Sigmoid colon (tissue), 7 donors: Measurements from ENCODE around the gene LHFPL2. TPM values are rescaled to one million over a fixed set of nuclear protein-coding genes. Genes with fewer than 3 reads are reported as not detected.

Source experiments
- DNase-seq: peaks from one replicate; pipeline ENCODE4 v3.0.0-alpha.2; 2019
- H3K27ac ChIP-seq, 4 donors: fragments of 200-600 bp; sonication (generic); one replicate each; pipeline ENCODE4 v1.5.1; 2016 to 2019; ENCODE audit warnings: mild to moderate bottlenecking in 1 of 4
- H3K27me3 ChIP-seq, 3 donors: fragments of 200-600 bp; sonication (generic); one replicate each; pipeline ENCODE4 v1.5.1; 2019; ENCODE audit warnings: mild to moderate bottlenecking in 1 of 3
- H3K36me3 ChIP-seq, 4 donors: fragments of 200-600 bp; sonication (generic); one replicate each; pipeline ENCODE4 v1.5.1; 2016 to 2019
- H3K4me1 ChIP-seq, 4 donors: fragments of 200-600 bp; sonication (generic); one replicate each; pipeline ENCODE4 v1.5.1; 2017 to 2019
- H3K4me3 ChIP-seq, 4 donors: fragments of 200-600 bp; sonication (generic); one replicate each; pipeline ENCODE4 v1.5.1; 2017 to 2019; ENCODE audit warnings: mild to moderate bottlenecking in 2 of 4, moderate library complexity in 1 of 4
- H3K9me3 ChIP-seq, 4 donors: fragments of 200-600 bp in 3 of 4; sonication (generic) in 3 of 4; one replicate each; pipeline versions ENCODE4 v1.5.1 to v1.6.1; 2013 to 2019
- CTCF ChIP-seq, 4 experiments: fragments of 450-650 bp in 3 of 4; fragments of 200-600 bp in 1 of 4; IDR thresholded peaks; one replicate each; pipeline ENCODE4 v1.5.1; 2016 to 2019; ENCODE audit warnings: antibody characterized with exemption in 4 of 4, mild to moderate bottlenecking in 3 of 4, moderate library complexity in 2 of 4
- EP300 ChIP-seq, 4 donors: sonication (generic); formaldehyde crosslinking; IDR thresholded peaks; one replicate each; pipeline ENCODE4 v1.6.1; 2017; ENCODE audit warnings: antibody characterized with exemption in 4 of 4
- POLR2A ChIP-seq, 2 donors: fragments of 450-650 bp; IDR thresholded peaks; one replicate each; pipeline ENCODE4 v1.6.1; 2016; ENCODE audit warnings: antibody characterized with exemption in 2 of 2, mild to moderate bottlenecking in 2 of 2, moderate library complexity in 2 of 2
- POLR2AphosphoS5 ChIP-seq, 4 donors: sonication (generic); formaldehyde crosslinking; IDR thresholded peaks; one replicate each; pipeline ENCODE4 v1.6.1; 2017; ENCODE audit warnings: antibody characterized with exemption in 4 of 4
- WGBS, 2 donors: extraction: QIAGEN DNeasy Blood & Tissue Kit; methylation state at CpG; one replicate each; pipeline ENCODE4 v1.1.7; 2013; 5-methylcytosine and 5-hydroxymethylcytosine counted together
- intact Hi-C: fragments of 100-400 bp; cut with DNase I; formaldehyde crosslinking; loops from one replicate; pipeline ENCODE4 v1.15.1; 2023
- polyA plus RNA-seq, 3 donors: library from polyadenylated mRNA; stranded (reverse); fragments of 200-250 nt; gene quantifications; one replicate each; pipeline ENCODE4 v1.2.3, GENCODE V29; 2013
- total RNA-seq, 4 donors: library from RNA; depleted of rRNA; stranded (reverse); fragments of >200 nt; gene quantifications; one replicate each; pipeline ENCODE4 v1.1.0, GENCODE V29; 2016
- donor health status: healthy with polysubstance abuse.
- donor health status: Bipolar disorder and iron deficiency.
- donor health status: healthy.

The LHFPL2 gene
- total and polyA plus RNA-seq, 7 donors = 10.8 to 34.9 (median 21.4) TPM

DNA sequence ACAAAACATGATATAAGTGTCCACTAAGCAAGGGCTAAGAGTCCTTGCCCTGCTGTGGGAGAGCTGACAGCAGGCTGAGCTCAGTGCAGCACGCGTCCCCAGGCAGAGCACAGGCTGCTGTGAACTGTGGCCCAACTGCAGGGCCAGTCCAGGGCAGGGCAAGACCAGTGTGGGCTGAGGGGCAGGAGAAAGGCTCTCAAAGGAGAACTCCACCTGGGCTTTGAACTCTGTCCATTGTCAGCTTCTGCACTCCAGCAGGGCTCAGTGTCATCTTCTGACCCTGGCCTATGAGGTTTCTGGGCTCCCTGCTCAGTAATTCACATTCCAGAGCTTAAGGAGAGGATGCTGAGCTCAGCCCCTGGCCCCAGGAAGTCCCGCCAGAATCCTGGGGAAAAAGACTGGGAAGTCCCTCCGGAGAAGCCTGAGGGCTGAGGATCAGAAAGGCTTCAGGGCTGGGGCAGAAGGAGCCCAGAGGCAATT lies 37.4 kb downstream of the LHFPL2 start:
- TF ChIP-seq EP300 (IDR thresholded peaks at IDR 0.05) (no peak), CTCF (IDR thresholded peaks at IDR 0.05) (no peak), POLR2A (IDR thresholded peaks at IDR 0.05) (no peak), POLR2AphosphoS5 (IDR thresholded peaks at IDR 0.05) (no peak)
- 78 to 91% methylated on average over 4 of the region's 4 CpGs for WGBS, 2 donors
- H3K36me3 ChIP-seq = no peaks in the 10 kb centered on the region
- H3K27me3 ChIP-seq = no peaks in the 10 kb centered on the region
- H3K4me1 ChIP-seq = peaks cover 0 to 89% (median 73%) of the 10 kb centered on the region in 4 donors
- H3K27ac ChIP-seq = peak overlapping the region; percentile 75 to 91 (median 82)
- DNase-seq = no peak
- H3K4me3 ChIP-seq = no peak overlapping the region
- intact Hi-C loops = loop anchor here (5.0 kb wide), 1 partner anchor 36 kb away; the partner anchor contains the start of gene LHFPL2
- no peaks in the 10 kb centered on the region for H3K9me3 ChIP-seq

- H3K27me3 ChIP-seq = no peaks in the 10 kb centered on the region
- H3K36me3 ChIP-seq = no peaks in the 10 kb centered on the region
- H3K27ac ChIP-seq = peak overlapping the region; percentile 75 to 91 (median 82)
- no peak overlapping the region for H3K4me3 ChIP-seq
- 82 to 85% methylated on average over 3 of the region's 3 CpGs for WGBS, 2 donors
- H3K4me1 ChIP-seq = peaks cover 0 to 93% (median 77%) of the 10 kb centered on the region in 4 donors
- intact Hi-C loops = loop anchor here (5.0 kb wide), 1 partner anchor 37 kb away; the partner anchor contains the start of gene LHFPL2
- no peak for TF ChIP-seq EP300 (IDR thresholded peaks at IDR 0.05)
- TF ChIP-seq CTCF (IDR thresholded peaks at IDR 0.05) = no peak
- no peak for TF ChIP-seq POLR2AphosphoS5 (IDR thresholded peaks at IDR 0.05)
- TF ChIP-seq POLR2A (IDR thresholded peaks at IDR 0.05) = no peak
- H3K9me3 ChIP-seq = no peaks in the 10 kb centered on the region
- no peak for DNase-seq
Measured at GRCh38 chr5:78610636-78611035, 37.9 kb downstream of the LHFPL2 start.

DNA sequence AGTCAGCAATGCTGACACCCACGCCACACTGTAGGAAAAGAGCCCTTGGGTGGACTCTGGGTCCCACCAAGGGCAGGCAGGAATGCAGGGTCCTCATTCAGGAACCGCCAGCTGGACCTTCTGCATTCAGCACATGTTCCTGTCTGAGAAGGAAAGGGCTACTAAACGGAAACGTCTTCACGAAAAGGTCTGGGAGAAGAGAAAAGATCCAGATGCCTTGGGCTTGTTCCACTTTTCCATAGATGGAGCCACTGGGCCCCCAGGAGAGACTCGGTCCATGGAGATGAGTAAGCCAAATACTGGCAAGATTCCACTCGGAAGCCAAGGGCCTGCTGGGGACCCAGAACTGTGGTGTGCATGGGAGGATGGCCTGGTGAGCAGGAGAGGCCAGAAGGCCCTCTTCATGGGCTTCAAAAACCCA lies 38.4 kb downstream of the LHFPL2 start:
- H3K27ac ChIP-seq = peak overlapping the region; percentile 75 to 91 (median 82)
- TF ChIP-seq POLR2AphosphoS5 (IDR thresholded peaks at IDR 0.05) (peak; percentile 79 to 93 (median 90)), POLR2A (IDR thresholded peaks at IDR 0.05) (no peak), CTCF (IDR thresholded peaks at IDR 0.05) (no peak), EP300 (IDR thresholded peaks at IDR 0.05) (peak; percentile 58 to 79 (median 69))

DNA sequence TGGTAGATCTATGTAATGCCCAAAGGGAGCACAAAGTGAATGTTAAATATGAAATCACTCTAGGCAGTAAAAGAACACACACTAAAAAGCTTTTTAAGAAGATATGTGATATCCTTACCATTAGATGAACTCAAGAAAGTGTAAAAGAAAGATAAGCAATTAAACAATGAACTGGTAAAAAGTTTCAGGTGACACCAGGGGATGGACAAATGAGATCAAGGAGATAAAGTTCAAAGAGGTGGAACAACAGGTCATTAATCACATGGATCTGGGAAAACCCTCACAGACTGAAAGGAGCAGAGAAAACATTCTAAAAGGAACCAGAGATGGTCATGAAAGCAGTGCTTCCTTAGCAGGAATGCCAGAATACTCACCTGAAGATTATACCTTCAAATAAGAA lies 40.7 kb downstream of the LHFPL2 start:
- no peak overlapping the region for H3K4me3 ChIP-seq
- DNase-seq = no peak
- TF ChIP-seq POLR2A (IDR thresholded peaks at IDR 0.05) (no peak), POLR2AphosphoS5 (IDR thresholded peaks at IDR 0.05) (no peak), CTCF (IDR thresholded peaks at IDR 0.05) (no peak), EP300 (IDR thresholded peaks at IDR 0.05) (no peak)
- H3K27me3 ChIP-seq = no peaks in the 10 kb centered on the region
- intact Hi-C loops = no loop called here
- H3K9me3 ChIP-seq = no peaks in the 10 kb centered on the region
- H3K36me3 ChIP-seq = no peaks in the 10 kb centered on the region
- peak overlapping the region in 1 of 4 donors; percentile 91 for H3K27ac ChIP-seq
- H3K4me1 ChIP-seq = peaks cover 0 to 83% (median 78%) of the 10 kb centered on the region in 4 donors

More for the DNA sequence above, 38.4 kb downstream of the LHFPL2 start:
- H3K9me3 ChIP-seq = no peaks in the 10 kb centered on the region
- peaks cover 0 to 94% (median 80%) of the 10 kb centered on the region in 4 donors for H3K4me1 ChIP-seq
- H3K36me3 ChIP-seq = no peaks in the 10 kb centered on the region
- no peak overlapping the region for H3K4me3 ChIP-seq
- intact Hi-C loops = loop anchor here (5.0 kb wide), 1 partner anchor 37 kb away; the partner anchor contains the start of gene LHFPL2
- WGBS, 2 donors = 80 to 88% methylated on average over 7 of the region's 7 CpGs
- H3K27me3 ChIP-seq = no peaks in the 10 kb centered on the region
- peak; percentile 93 for DNase-seq
